HFF-Myc (cell line): ENCODE measurements around the gene CACNG8.

Source experiments
- DNase-seq: peaks from one replicate; pipeline ENCODE4 v3.0.0-alpha.2; 2011; ENCODE audit warnings: low read depth; ENCODE audit errors: extremely low read depth
- H3K4me3 ChIP-seq: replicated peaks from 2 replicates; pipeline ENCODE4 v1.5.1; 2011; ENCODE audit warnings: low read depth, mild to moderate bottlenecking, control low read depth, low read length
- TF ChIP-seq, protein P1 (sequence below): IDR thresholded peaks from 2 replicates; pipeline ENCODE4 v1.5.1; 2012; ENCODE audit warnings: mild to moderate bottlenecking, low read depth, low read length, control low read depth; ENCODE audit errors: missing control alignments

The CACNG8 gene

GRCh38 chr19:53992211-53992610, 29.5 kb downstream of the CACNG8 start:
- no peak overlapping the region for H3K4me3 ChIP-seq
- TF ChIP-seq, protein P1, sequence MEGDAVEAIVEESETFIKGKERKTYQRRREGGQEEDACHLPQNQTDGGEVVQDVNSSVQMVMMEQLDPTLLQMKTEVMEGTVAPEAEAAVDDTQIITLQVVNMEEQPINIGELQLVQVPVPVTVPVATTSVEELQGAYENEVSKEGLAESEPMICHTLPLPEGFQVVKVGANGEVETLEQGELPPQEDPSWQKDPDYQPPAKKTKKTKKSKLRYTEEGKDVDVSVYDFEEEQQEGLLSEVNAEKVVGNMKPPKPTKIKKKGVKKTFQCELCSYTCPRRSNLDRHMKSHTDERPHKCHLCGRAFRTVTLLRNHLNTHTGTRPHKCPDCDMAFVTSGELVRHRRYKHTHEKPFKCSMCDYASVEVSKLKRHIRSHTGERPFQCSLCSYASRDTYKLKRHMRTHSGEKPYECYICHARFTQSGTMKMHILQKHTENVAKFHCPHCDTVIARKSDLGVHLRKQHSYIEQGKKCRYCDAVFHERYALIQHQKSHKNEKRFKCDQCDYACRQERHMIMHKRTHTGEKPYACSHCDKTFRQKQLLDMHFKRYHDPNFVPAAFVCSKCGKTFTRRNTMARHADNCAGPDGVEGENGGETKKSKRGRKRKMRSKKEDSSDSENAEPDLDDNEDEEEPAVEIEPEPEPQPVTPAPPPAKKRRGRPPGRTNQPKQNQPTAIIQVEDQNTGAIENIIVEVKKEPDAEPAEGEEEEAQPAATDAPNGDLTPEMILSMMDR: no peak
- no peak for DNase-seq

DNA sequence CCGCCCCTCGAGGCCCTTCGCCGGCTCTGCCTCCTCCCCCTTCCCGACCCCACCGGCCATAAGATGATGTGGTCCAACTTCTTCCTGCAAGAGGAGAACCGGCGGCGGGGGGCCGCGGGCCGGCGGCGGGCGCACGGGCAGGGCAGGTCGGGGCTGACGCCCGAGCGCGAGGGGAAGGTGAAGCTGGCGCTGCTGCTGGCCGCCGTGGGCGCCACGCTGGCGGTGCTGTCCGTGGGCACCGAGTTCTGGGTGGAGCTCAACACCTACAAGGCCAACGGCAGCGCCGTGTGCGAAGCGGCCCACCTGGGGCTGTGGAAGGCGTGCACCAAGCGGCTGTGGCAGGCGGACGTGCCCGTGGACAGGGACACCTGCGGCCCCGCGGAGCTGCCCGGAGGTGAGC, 30.1 kb downstream of the CACNG8 start:
- no peak for DNase-seq
- TF ChIP-seq, protein P1: no peak
- H3K4me3 ChIP-seq: no peak overlapping the region

GRCh38 chr19:53993448-53993847, 30.7 kb downstream of the CACNG8 start:
- TF ChIP-seq, protein P1: no peak
- no peak for DNase-seq
- H3K4me3 ChIP-seq: no peak overlapping the region

DNA sequence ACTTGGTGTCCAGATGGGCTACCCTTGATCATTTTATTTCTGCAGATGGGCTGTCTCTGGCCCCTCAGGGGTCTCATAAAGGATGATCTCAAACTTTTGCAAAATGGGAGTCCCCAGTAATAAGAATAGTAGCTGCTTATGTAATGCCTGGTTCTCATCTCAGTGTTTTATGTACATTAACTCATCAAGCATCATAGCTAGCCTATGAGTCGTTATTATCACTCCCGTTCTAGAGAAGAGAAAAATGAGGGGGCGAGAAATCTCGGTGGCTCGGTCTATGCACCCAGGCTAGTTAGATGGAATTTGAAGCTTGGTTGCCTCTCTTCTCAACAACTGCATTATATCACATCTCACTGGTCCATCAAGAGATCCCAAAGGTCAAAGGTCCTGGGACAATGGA, 32.1 kb downstream of the CACNG8 start:
- TF ChIP-seq, protein P1: no peak
- no peak overlapping the region for H3K4me3 ChIP-seq
- no peak for DNase-seq

GRCh38 chr19:53998223-53998622, 35.5 kb downstream of the CACNG8 start:
- no peak overlapping the region for H3K4me3 ChIP-seq
- TF ChIP-seq, protein P1: no peak
- DNase-seq: no peak

DNA sequence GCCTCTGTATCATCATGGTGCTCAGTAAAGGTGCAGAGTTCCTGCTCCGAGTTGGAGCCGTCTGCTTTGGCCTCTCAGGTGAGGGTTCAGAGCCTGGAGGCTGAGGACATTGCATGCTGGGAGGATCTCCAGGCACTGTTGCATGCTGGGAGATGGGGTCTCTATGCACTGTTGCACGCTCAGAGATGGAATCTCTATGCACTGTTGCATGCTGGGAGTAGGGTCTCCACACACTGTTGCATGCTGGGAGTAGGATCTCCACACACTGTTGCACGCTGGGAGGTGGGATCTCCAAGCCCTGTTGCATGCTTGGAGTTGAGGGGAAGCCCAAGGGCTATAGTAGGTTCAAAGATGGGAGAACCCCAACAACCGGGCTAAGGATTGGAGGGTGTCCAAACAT, 37.0 kb downstream of the CACNG8 start:
- H3K4me3 ChIP-seq: no peak overlapping the region
- TF ChIP-seq, protein P1: no peak

GRCh38 chr19:54001496-54001895, 38.8 kb downstream of the CACNG8 start:
- H3K4me3 ChIP-seq: no peak overlapping the region
- no peak for DNase-seq
- TF ChIP-seq, protein P1: no peak

More for the DNA sequence above, 37.0 kb downstream of the CACNG8 start:
- no peak for DNase-seq
